ENCODE measurements around the gene STMND1. TPM values are rescaled to one million over a fixed set of nuclear protein-coding genes. Genes with fewer than 3 reads are reported as not detected.
A peak's percentile ranks its signal among the peaks of the same experiment; 100 is the strongest.

The STMND1 gene
- total and polyA plus RNA-seq, 2 of the 4 experiments (the other 2 are of a cell fraction) = not detected

GRCh38 chr6:17057322-17057721 is 44.5 kb upstream of the STMND1 start:
- Histone ChIP-seq H3K27me3 (ENCODE audit: control insufficient read depth, insufficient read depth, low read length) (no peaks in the 10 kb centered on the region), H3K18ac (ENCODE audit: low read depth, low read length) (no peak overlapping the region), H3K9ac (ENCODE audit: low read depth, low read length) (no peak overlapping the region), H3K79me1 (ENCODE audit: low read depth in 1 of 2, low read length in 2 of 2) (no peaks in the 10 kb centered on the region), H3K9me1 (ENCODE audit: insufficient read depth, low read length) (0 out of 2 replicates have a peak, but pooled peaks cover 3% of the 10 kb centered on the region), H3K36me3 (ENCODE audit: control insufficient read depth, insufficient read depth, low read length) (no peaks in the 10 kb centered on the region), H3K4ac (ENCODE audit: low read depth, low read length) (no peak overlapping the region), H2BK120ac (ENCODE audit: low read depth, low read length) (no peak overlapping the region), H2AFZ (replicated peaks; ENCODE audit: low read length, poor library complexity) (no peak overlapping the region), H4K8ac (ENCODE audit: low read depth in 2 of 2, low read length in 2 of 2) (no peak overlapping the region), H4K20me1 (ENCODE audit: insufficient read depth, low read length) (no peaks in the 10 kb centered on the region), H3K4me1 (ENCODE audit: control insufficient read depth, insufficient read depth, low read length) (no peaks in the 10 kb centered on the region), H3K4me2 (ENCODE audit: low read depth, low read length) (no peak overlapping the region), H4K5ac (ENCODE audit: low read depth, low read length) (no peak overlapping the region), H2BK20ac (ENCODE audit: low read depth, low read length) (no peak overlapping the region), H3K56ac (ENCODE audit: extremely low read depth, insufficient read depth, low read length) (no peak overlapping the region), H2AK9ac (replicated peaks; ENCODE audit: low read depth, low read length, poor library complexity) (no peak overlapping the region), H2BK15ac (ENCODE audit: low read depth, low read length) (no peak overlapping the region), H3K23ac (ENCODE audit: low read depth, low read length) (no peak overlapping the region), H2BK5ac (ENCODE audit: low read depth, low read length, poor library complexity, severe bottlenecking) (no peak overlapping the region), H4K91ac (ENCODE audit: insufficient read depth, low read depth, low read length) (no peak overlapping the region), H3K9me3 (ENCODE audit: control insufficient read depth, insufficient read depth, low read length) (no peaks in the 10 kb centered on the region), H2AK5ac (ENCODE audit: low read depth, low read length) (no peak overlapping the region), H3K14ac (replicated peaks; ENCODE audit: low read depth, low read length) (no peak overlapping the region), H3K27ac (ENCODE audit: insufficient read depth, low read length) (no peak overlapping the region), H3K4me3 (ENCODE audit: insufficient read depth, low read depth, low read length) (no peak overlapping the region)
- in situ Hi-C loops (cut with MboI; ENCODE audit: low sequenced_read_pairs) = no loop called here
- DNase-seq (no peak), ATAC-seq (ENCODE audit: low read depth) (no peak)
- BruUV-seq (replicated peaks) = no TSS peak
- no CpG with 5 or more reads among the region's 2 CpGs for WGBS, 2 experiments (ENCODE audit: extremely low coverage in 2 of 2, insufficient read length in 1 of 2)
- peak; percentile 60 for TF ChIP-seq MAFK (IDR thresholded peaks at IDR 0.05; ENCODE audit: low read depth, low read length)
- peak; percentile 92 for TF ChIP-seq NFE2L2 (IDR thresholded peaks at IDR 0.05; ENCODE audit: low read depth, low read length)
- no peak for TF ChIP-seq CHD1 (IDR thresholded peaks at IDR 0.05; ENCODE audit: low read depth, low read length)
- no peak for TF ChIP-seq RCOR1 (IDR thresholded peaks at IDR 0.05; ENCODE audit: insufficient replicate concordance, low read length)
- TF ChIP-seq FOS (IDR thresholded peaks at IDR 0.05; ENCODE audit: low read depth, low read length) = no peak
- no peak for TF ChIP-seq POLR2A (IDR thresholded peaks at IDR 0.05; ENCODE audit: low read depth, low read length)
- TF ChIP-seq RAD21 (IDR thresholded peaks at IDR 0.05; ENCODE audit: low read length) = no peak
- dilution Hi-C loops (cut with HindIII; ENCODE audit: low sequenced_read_pairs, unreplicated experiment) = no loop called here
- ChIA-PET POLR2A (ENCODE audit: unreplicated experiment) (no interaction called here), CTCF (no interaction called here)
- intact Hi-C loops (cut with micrococcal nuclease) = no loop called here

All from IMR-90 (cell line).